Upper lobe of right lung (tissue), 1 donor: ENCODE data around the gene BRD4. TPM values are rescaled to one million over a fixed set of nuclear protein-coding genes. Genes with fewer than 3 reads are reported as not detected.

Experiments used
- ATAC-seq: fragments of 200-7000 bp; cut with Tn5 transposase; one replicate; pipeline ENCODE4 v1.9.1; 2020; ENCODE audit warnings: mild to moderate bottlenecking, moderate library complexity
- DNase-seq: peaks from one replicate; pipeline ENCODE4 v3.0.0-alpha.2; 2020
- H3K27ac ChIP-seq: fragments of 200-600 bp; one replicate; pipeline ENCODE4 v1.8.0; 2022
- H3K27me3 ChIP-seq: fragments of 200-600 bp; one replicate; pipeline ENCODE4 v1.8.0; 2022; ENCODE audit warnings: mild to moderate bottlenecking
- H3K36me3 ChIP-seq: fragments of 200-600 bp; one replicate; pipeline ENCODE4 v1.8.0; 2022
- H3K4me1 ChIP-seq: fragments of 200-600 bp; one replicate; pipeline ENCODE4 v1.8.0; 2022
- H3K4me3 ChIP-seq: fragments of 200-600 bp; one replicate; pipeline ENCODE4 v1.8.0; 2022; ENCODE audit warnings: mild to moderate bottlenecking
- H3K9me3 ChIP-seq: fragments of 200-600 bp; one replicate; pipeline ENCODE4 v1.8.0; 2022
- intact Hi-C: fragments of 100-400 bp; cut with DNase I; formaldehyde crosslinking; loops from one replicate; pipeline ENCODE4 v1.11.0; 2022
- total RNA-seq: library from RNA; stranded (reverse); fragmentation: NEBNext Ultra II Directional; extraction: Animal tissue kit (Norgen Biotek cat#: 25700); gene quantifications from one replicate; pipeline ENCODE4 v1.2.1, GENCODE V29; 2021
- TF ChIP-seq, protein P1 (sequence below): fragments of 200-600 bp; IDR thresholded peaks from one replicate; pipeline ENCODE4 v1.8.0; 2022; ENCODE audit warnings: antibody characterized with exemption
- donor health status: DM: no; HTN: yes; CAD: no; lungs with severe emphysema.

Gene BRD4
- total RNA-seq, 1 donor from 2014 or later = 101 TPM

DNA sequence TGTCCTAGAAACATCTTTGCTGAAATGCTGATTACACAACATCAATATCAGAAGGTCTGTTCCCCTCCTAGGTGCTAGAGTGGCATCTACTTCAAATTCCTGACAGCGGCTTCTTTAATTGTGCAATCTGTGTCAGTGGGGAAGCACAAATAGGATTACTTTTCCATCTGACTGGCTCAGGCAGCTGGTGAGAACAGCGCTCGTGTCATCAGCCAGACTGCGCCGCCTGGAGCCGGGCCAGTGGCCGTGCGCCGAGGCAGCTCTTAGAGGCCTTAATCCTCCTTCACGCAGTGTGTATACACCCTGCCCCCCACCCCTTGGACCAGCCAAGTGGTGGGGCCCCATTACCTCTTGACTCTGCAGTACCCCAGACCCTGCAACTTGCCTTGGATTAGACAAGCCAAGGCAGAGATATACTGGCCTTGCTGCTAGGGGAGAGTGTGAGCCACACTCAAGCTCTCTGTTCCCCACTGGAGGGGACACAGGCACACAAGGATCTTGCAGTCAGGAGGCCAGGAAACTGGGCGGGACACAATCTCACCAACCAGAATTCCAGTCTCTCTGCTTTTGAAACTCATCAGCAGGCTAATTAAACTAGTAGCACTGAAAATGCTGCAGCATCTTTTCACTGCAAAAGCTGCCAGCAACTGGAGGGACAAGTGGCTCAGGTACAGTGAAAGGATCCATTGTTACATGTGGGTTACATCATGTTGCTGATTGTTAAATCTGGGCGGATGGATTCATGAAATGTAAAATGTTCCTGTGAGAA is 51.2 kb downstream of the BRD4 start:
- TF ChIP-seq, protein P1, sequence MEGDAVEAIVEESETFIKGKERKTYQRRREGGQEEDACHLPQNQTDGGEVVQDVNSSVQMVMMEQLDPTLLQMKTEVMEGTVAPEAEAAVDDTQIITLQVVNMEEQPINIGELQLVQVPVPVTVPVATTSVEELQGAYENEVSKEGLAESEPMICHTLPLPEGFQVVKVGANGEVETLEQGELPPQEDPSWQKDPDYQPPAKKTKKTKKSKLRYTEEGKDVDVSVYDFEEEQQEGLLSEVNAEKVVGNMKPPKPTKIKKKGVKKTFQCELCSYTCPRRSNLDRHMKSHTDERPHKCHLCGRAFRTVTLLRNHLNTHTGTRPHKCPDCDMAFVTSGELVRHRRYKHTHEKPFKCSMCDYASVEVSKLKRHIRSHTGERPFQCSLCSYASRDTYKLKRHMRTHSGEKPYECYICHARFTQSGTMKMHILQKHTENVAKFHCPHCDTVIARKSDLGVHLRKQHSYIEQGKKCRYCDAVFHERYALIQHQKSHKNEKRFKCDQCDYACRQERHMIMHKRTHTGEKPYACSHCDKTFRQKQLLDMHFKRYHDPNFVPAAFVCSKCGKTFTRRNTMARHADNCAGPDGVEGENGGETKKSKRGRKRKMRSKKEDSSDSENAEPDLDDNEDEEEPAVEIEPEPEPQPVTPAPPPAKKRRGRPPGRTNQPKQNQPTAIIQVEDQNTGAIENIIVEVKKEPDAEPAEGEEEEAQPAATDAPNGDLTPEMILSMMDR = peak; percentile 34
- Histone ChIP-seq H3K27me3 (no peaks in the 10 kb centered on the region), H3K27ac (peak overlapping the region; percentile 65), H3K4me1 (peaks cover 99% of the 10 kb centered on the region), H3K9me3 (no peaks in the 10 kb centered on the region), H3K4me3 (no peak overlapping the region), H3K36me3 (no peaks in the 10 kb centered on the region)
- peak; percentile 81 for ATAC-seq
- intact Hi-C loops = no loop called here
- DNase-seq = peak; percentile 86

DNA sequence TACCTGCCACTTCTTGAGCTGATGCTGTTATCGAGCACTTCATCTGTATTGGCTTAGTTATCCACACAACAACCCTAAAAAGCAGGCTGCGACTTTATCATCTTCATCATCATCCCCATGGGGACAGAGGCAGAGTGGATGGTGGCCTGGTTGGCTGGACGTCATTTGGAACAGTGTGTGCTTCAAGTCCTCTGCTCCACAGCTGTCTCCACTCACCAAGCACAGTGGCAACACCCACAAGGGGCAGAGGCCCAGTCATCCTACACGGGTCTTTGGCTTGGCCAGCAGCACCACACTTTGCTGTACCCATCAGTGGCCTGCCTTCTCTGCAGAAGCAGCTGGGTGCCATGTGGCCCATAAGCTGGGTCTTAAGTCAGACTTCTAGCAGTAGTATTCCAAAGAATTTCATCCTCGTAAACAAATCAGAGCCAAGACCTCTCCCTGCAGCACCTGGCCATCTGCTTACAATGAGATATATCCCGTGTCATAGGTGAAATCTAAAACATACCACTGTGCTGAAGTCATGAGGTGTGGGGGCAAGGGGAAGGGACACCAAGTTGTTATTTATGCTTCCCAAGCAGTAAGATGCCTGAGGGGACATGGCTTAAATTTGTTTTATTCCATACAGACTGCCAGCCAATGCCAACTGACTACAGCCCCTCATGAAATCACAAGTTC is 52.2 kb downstream of the BRD4 start:
- Histone ChIP-seq H3K4me3 (no peak overlapping the region), H3K4me1 (peaks cover 97% of the 10 kb centered on the region), H3K36me3 (no peaks in the 10 kb centered on the region), H3K27me3 (no peaks in the 10 kb centered on the region), H3K27ac (peak overlapping the region; percentile 65), H3K9me3 (no peaks in the 10 kb centered on the region)
- ATAC-seq = peak; percentile 40
- TF ChIP-seq, protein P1 = no peak
- intact Hi-C loops = no loop called here
- no peak for DNase-seq

DNA sequence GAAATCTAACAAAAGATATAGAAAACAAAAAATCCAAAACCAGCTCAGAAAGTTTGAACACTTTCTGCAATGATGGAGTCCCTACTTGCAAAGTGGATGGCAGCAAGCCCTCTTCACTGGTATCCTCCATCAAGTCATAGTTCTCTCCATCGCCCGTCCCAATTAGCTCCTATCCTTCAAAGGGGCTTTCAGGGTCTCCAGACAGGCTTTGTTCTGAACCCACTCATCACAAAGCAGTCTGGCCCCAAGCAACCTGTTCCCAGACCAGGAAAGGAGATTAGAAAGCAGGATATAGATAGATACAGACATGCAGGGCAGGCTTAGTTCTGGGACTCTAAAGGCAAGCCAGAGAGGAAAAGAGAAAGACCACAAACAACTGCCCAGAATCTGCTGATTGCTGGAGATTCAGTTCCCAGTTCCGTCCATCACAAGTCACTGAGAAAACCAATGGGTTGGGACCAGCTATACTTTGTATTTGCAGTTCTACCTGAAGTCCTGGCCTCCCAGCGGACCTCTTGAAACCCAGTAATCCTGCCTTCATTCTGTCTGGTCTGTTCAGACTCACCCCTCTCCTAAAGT is 52.9 kb downstream of the BRD4 start:
- Histone ChIP-seq H3K36me3 (no peaks in the 10 kb centered on the region), H3K9me3 (no peaks in the 10 kb centered on the region), H3K27me3 (no peaks in the 10 kb centered on the region), H3K4me1 (peaks cover 97% of the 10 kb centered on the region), H3K27ac (peak overlapping the region; percentile 56), H3K4me3 (no peak overlapping the region)
- ATAC-seq (no peak), DNase-seq (no peak)
- intact Hi-C loops = loop anchor here (10.0 kb wide), 1 partner anchor 45 kb away; no protein-coding TSS in a partner anchor
- TF ChIP-seq, protein P1 = no peak

DNA sequence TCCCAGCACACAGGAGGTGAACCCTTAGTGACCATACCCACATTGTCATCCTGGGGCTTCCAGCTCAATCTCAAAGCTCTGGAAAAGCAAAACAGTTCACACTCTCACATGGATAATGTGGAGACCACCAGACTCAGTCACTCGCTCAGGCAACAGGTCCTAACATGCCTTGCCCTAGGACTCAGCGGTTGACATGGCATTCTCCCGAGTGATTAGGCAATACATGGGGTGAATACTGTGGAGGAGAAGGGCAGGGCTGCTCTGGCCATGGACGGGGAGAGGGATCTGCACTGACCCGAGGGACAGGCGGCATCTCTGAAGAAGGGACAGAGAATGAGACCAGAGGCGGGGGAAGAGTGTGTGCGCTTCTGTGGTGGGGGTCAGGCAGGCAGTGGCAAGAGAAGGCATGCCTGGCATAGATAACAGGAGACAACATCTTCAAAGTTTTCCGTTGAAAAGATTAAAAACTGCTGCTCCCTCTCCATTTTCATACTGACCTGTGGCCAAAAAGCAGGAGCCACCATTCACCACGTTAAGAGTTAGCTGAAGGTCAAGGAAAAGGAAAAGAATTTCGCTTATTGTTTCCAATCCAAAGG is 55.6 kb downstream of the BRD4 start:
- H3K9me3 ChIP-seq = no peaks in the 10 kb centered on the region
- DNase-seq (no peak), ATAC-seq (peak; percentile 38)
- H3K27me3 ChIP-seq = no peaks in the 10 kb centered on the region
- H3K36me3 ChIP-seq = peaks cover 13% of the 10 kb centered on the region
- H3K4me1 ChIP-seq = peaks cover 86% of the 10 kb centered on the region
- intact Hi-C loops = loop anchor here (10.0 kb wide), 1 partner anchor 48 kb away; no protein-coding TSS in a partner anchor
- H3K4me3 ChIP-seq = no peak overlapping the region
- TF ChIP-seq, protein P1 = no peak
- peak overlapping the region; percentile 36 for H3K27ac ChIP-seq

DNA sequence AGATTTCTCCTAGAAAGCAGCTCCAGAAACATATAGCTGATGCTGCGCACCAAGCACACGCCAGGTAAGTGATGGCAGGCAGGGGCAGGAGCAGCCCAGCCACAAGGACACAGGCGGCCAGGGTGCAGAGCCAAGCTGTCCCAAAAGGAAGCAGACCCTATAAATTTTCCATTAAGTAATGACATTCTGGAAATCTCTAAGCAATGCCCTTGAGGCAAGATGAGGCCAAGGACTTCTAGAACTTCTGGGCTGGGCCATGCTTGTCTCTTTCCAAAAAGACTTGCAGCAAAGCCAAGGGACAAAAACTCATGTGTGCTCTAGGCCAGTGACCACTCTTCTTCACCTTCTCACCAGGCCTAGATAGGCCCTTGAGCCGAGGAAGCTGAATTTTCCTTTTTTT is 57.9 kb downstream of the BRD4 start:
- DNase-seq (no peak), ATAC-seq (no peak)
- H3K27ac ChIP-seq = peak overlapping the region; percentile 11
- peaks cover 64% of the 10 kb centered on the region for H3K4me1 ChIP-seq
- peaks cover 29% of the 10 kb centered on the region for H3K36me3 ChIP-seq
- intact Hi-C loops = loop anchor here (5.0 to 10.0 kb wide), 2 partner anchors 50 to 283 kb away; no protein-coding TSS in a partner anchor
- H3K4me3 ChIP-seq = no peak overlapping the region
- no peaks in the 10 kb centered on the region for H3K9me3 ChIP-seq
- TF ChIP-seq, protein P1 = no peak
- H3K27me3 ChIP-seq = no peaks in the 10 kb centered on the region
